AML-193 (cell line): ENCODE results near the gene CHCHD6.

Experiments used
- DNase-seq, 2 experiments: peaks; one replicate each; lab custom pipeline; 2025; lab: John Stamatoyannopoulos, UW

CHCHD6 gene

GRCh38 chr3:126826693-126827092 is 122.7 kb downstream of the CHCHD6 start:
- no peak for DNase-seq

- no peak for DNase-seq
These were observed 123.1 kb downstream of the CHCHD6 start for GRCh38 chr3:126827121-126827520.

GRCh38 chr3:126828306-126828705 is 124.3 kb downstream of the CHCHD6 start:
- DNase-seq: no peak

- DNase-seq: no peak
These were observed 128.9 kb downstream of the CHCHD6 start for GRCh38 chr3:126832933-126833332.

- no peak for DNase-seq
These were observed 130.8 kb downstream of the CHCHD6 start for GRCh38 chr3:126834596-126835471.

- DNase-seq: no peak
These were observed 131.6 kb downstream of the CHCHD6 start for GRCh38 chr3:126835472-126836219.

GRCh38 chr3:126836220-126836860 is 132.3 kb downstream of the CHCHD6 start:
- DNase-seq: no peak

- DNase-seq: no peak
These were observed 133.7 kb downstream of the CHCHD6 start for GRCh38 chr3:126837773-126838172.

- DNase-seq: no peak
These were observed 142.1 kb downstream of the CHCHD6 start for GRCh38 chr3:126845920-126846715.

GRCh38 chr3:126847061-126847460 is 143.0 kb downstream of the CHCHD6 start:
- DNase-seq: no peak

- no peak for DNase-seq
These were observed 145.0 kb downstream of the CHCHD6 start for GRCh38 chr3:126848991-126849390.

GRCh38 chr3:126849768-126850167 is 145.7 kb downstream of the CHCHD6 start:
- DNase-seq: no peak

GRCh38 chr3:126850370-126851085 is 146.5 kb downstream of the CHCHD6 start:
- DNase-seq: no peak

- DNase-seq: no peak
These were observed 147.3 kb downstream of the CHCHD6 start for GRCh38 chr3:126851382-126851781.

- DNase-seq: no peak
These were observed 147.9 kb downstream of the CHCHD6 start for GRCh38 chr3:126851934-126852333.

- DNase-seq: no peak
These were observed 148.5 kb downstream of the CHCHD6 start for GRCh38 chr3:126852511-126852910.

- DNase-seq: no peak
These were observed 150.6 kb downstream of the CHCHD6 start for GRCh38 chr3:126854666-126855065.

- DNase-seq: no peak
These were observed 151.3 kb downstream of the CHCHD6 start for GRCh38 chr3:126855374-126855773.

- DNase-seq: no peak
These were observed 153.9 kb downstream of the CHCHD6 start for GRCh38 chr3:126857928-126858327.

GRCh38 chr3:126858401-126858800 is 154.4 kb downstream of the CHCHD6 start:
- DNase-seq: no peak

- DNase-seq: no peak
These were observed 154.8 kb downstream of the CHCHD6 start for GRCh38 chr3:126858887-126859286.
